Common myeloid progenitor, CD34-positive (primary cell): ENCODE data around the gene ABCC10.
"Not testable (repeated sequence)": the region's sequence is repeated elsewhere in the genome, so short reads cannot be mapped to it uniquely, and the experiment has no call there.

ENCODE experiments used
- CTCF ChIA-PET: fragments of 350-600 bp; sonication (Branson Sonifier 250); formaldehyde crosslinking; loops from one replicate; lab custom pipeline; 2021; ENCODE audit warnings: antibody characterized with exemption; lab: Charles Lee
- POLR2A ChIA-PET: fragments of 350-600 bp; sonication (Branson Sonifier 250); formaldehyde crosslinking; loops from one replicate; lab custom pipeline; 2021; ENCODE audit warnings: antibody characterized with exemption; lab: Charles Lee
- DNase-seq, 3 donors: peaks; one replicate each; pipeline versions ENCODE4 v3.0.0 to v3.0.0-alpha.2; 2013
- H3K27ac ChIP-seq, 2 experiments: 1 replicate in 1 of 2; 2 replicates in 1 of 2; pipeline ENCODE4 v1.7.0; 2013; ENCODE audit warnings: inconsistent platforms in 2 of 2, low read length in 2 of 2, mild to moderate bottlenecking in 2 of 2, low read depth in 1 of 2, moderate library complexity in 1 of 2; ENCODE audit not compliant: severe bottlenecking in 2 of 2, insufficient read depth in 1 of 2, poor library complexity in 1 of 2
- H3K27me3 ChIP-seq, 5 experiments: replicated peaks in 2 of 5; 1 replicate in 3 of 5; 2 replicates in 2 of 5; pipeline versions ENCODE4 v1.6.1 to v1.7.0; 2013; ENCODE audit warnings: low read length in 4 of 5, mild to moderate bottlenecking in 2 of 5, moderate library complexity in 2 of 5, inconsistent platforms in 1 of 5; ENCODE audit not compliant: insufficient read depth in 5 of 5, control insufficient read depth in 4 of 5
- H3K36me3 ChIP-seq, 4 experiments: 1 replicate in 2 of 4; 2 replicates in 2 of 4; pipeline versions ENCODE4 v1.6.1 to v1.7.0; 2013; ENCODE audit warnings: low read length in 3 of 4, control low read depth in 1 of 4, mild to moderate bottlenecking in 1 of 4; ENCODE audit not compliant: control insufficient read depth in 4 of 4, insufficient read depth in 4 of 4
- H3K4me1 ChIP-seq, 4 experiments: 1 replicate in 3 of 4; 2 replicates in 1 of 4; pipeline versions ENCODE4 v1.6.1 to v1.7.1; 2013; ENCODE audit warnings: low read length in 3 of 4, mild to moderate bottlenecking in 3 of 4, control low read depth in 1 of 4, inconsistent platforms in 1 of 4, moderate library complexity in 1 of 4; ENCODE audit not compliant: control insufficient read depth in 4 of 4, insufficient read depth in 4 of 4; ENCODE audit errors: control extremely low read depth in 1 of 4
- H3K4me3 ChIP-seq, 7 experiments: 1 replicate in 4 of 7; 2 replicates in 3 of 7; pipeline versions ENCODE4 v1.5.1 to v1.7.0; 2013; ENCODE audit warnings: mild to moderate bottlenecking in 7 of 7, low read length in 6 of 7, moderate library complexity in 6 of 7, inconsistent platforms in 2 of 7, low read depth in 2 of 7, control low read depth in 1 of 7; ENCODE audit not compliant: insufficient read depth in 4 of 7, control insufficient read depth in 1 of 7; ENCODE audit errors: extremely low read depth in 1 of 7
- H3K9me3 ChIP-seq, 5 experiments: 1 replicate in 4 of 5; 2 replicates in 1 of 5; pipeline versions ENCODE4 v1.6.1 to v1.7.1; 2013; ENCODE audit warnings: low read length in 4 of 5, mild to moderate bottlenecking in 2 of 5, inconsistent platforms in 1 of 5, low read depth in 1 of 5, moderate library complexity in 1 of 5; ENCODE audit not compliant: control insufficient read depth in 4 of 5, insufficient read depth in 2 of 5; ENCODE audit errors: control extremely low read depth in 1 of 5
- WGBS: methylation state at CpG from one replicate; pipeline ENCODE4 v1.1.5; 2013; ENCODE audit not compliant: insufficient coverage; 5-methylcytosine and 5-hydroxymethylcytosine counted together

The ABCC10 gene

GRCh38 chr6:43495409-43495941 is 68.1 kb downstream of the ABCC10 start:
- ChIA-PET POLR2A (no interaction called here), CTCF (interaction anchor here (0.7 to 8.9 kb wide), 9 partner anchors 8 to 134 kb away, joined by 3 to 64 read pairs (median 4); partner anchors contain the start of gene DLK2)
- Histone ChIP-seq H3K27me3 (no peaks in the 10 kb centered on the region), H3K27ac (no peak overlapping the region), H3K36me3 (peaks cover 10 to 44% (median 30%) of the 10 kb centered on the region in 4 experiments), H3K4me3 (no peak overlapping the region), H3K9me3 (no peaks in the 10 kb centered on the region), H3K4me1 (peaks cover 0 to 7% (median 6%) of the 10 kb centered on the region in 4 experiments)
- no peak for DNase-seq
- 56% methylated on average over 2 of the region's 4 CpGs for WGBS

- ChIA-PET CTCF (interaction anchor here (1.3 to 8.9 kb wide), 3 partner anchors 9 to 232 kb away, joined by 3 to 64 read pairs (median 4); no protein-coding TSS in a partner anchor), POLR2A (no interaction called here)
- Histone ChIP-seq H3K9me3 (no peaks in the 10 kb centered on the region), H3K27me3 (no peaks in the 10 kb centered on the region), H3K4me3 (no peak overlapping the region), H3K36me3 (peaks cover 10 to 54% (median 39%) of the 10 kb centered on the region in 4 experiments), H3K4me1 (peaks cover 0 to 7% (median 6%) of the 10 kb centered on the region in 4 experiments), H3K27ac (no peak overlapping the region)
- peak in 1 of 3 donors; percentile 24 for DNase-seq
- WGBS = 88% methylated on average over 13 of the region's 18 CpGs
Measured at GRCh38 chr6:43496370-43497128, 69.2 kb downstream of the ABCC10 start.

GRCh38 chr6:43497129-43497396 is 69.7 kb downstream of the ABCC10 start:
- no peak for DNase-seq
- no peaks in the 10 kb centered on the region for H3K9me3 ChIP-seq
- CTCF ChIA-PET = interaction anchor here (1.4 to 8.9 kb wide), 2 partner anchors 9 to 233 kb away, joined by 4 to 64 read pairs; no protein-coding TSS in a partner anchor
- no peak overlapping the region for H3K4me3 ChIP-seq
- H3K36me3 ChIP-seq = peaks cover 10 to 54% (median 38%) of the 10 kb centered on the region in 4 experiments
- no peaks in the 10 kb centered on the region for H3K27me3 ChIP-seq
- no peak overlapping the region for H3K27ac ChIP-seq
- peaks cover 0 to 7% (median 6%) of the 10 kb centered on the region in 4 experiments for H3K4me1 ChIP-seq
- 98% methylated on average over 4 of the region's 6 CpGs for WGBS
- POLR2A ChIA-PET = interaction anchor here (1.2 kb wide), 1 partner anchor 108 kb away, joined by 3 read pairs; no protein-coding TSS in a partner anchor

- ChIA-PET CTCF (interaction anchor here (1.4 to 8.9 kb wide), 3 partner anchors 9 to 45 kb away, joined by 3 to 64 read pairs (median 7); no protein-coding TSS in a partner anchor), POLR2A (interaction anchor here (1.2 kb wide), 1 partner anchor 108 kb away, joined by 3 read pairs; no protein-coding TSS in a partner anchor)
- H3K36me3 ChIP-seq = peaks cover 10 to 57% (median 44%) of the 10 kb centered on the region in 4 experiments
Measured at GRCh38 chr6:43497689-43498088, 70.3 kb downstream of the ABCC10 start.

GRCh38 chr6:43498291-43498690 is 71.0 kb downstream of the ABCC10 start:
- peaks cover 10 to 63% (median 50%) of the 10 kb centered on the region in 4 experiments for H3K36me3 ChIP-seq
- DNase-seq, H3K4me1 ChIP-seq, H3K9me3 ChIP-seq, H3K27me3 ChIP-seq, H3K27ac ChIP-seq, H3K4me3 ChIP-seq: not testable (repeated sequence)
- WGBS = 95% methylated on average over 5 of the region's 5 CpGs
- ChIA-PET POLR2A (interaction anchor here (1.2 kb wide), 1 partner anchor 109 kb away, joined by 3 read pairs; no protein-coding TSS in a partner anchor), CTCF (interaction anchor here (0.6 to 8.9 kb wide), 5 partner anchors 8 to 232 kb away, joined by 3 to 64 read pairs (median 3); no protein-coding TSS in a partner anchor)

More at GRCh38 chr6:43497689-43498088, 70.3 kb downstream of the ABCC10 start:
- no peak for DNase-seq
- peaks cover 0 to 7% (median 6%) of the 10 kb centered on the region in 4 experiments for H3K4me1 ChIP-seq
- 96% methylated on average over 10 of the region's 12 CpGs for whole genome bisulfite sequencing
- H3K27me3 ChIP-seq = no peaks in the 10 kb centered on the region
- no peaks in the 10 kb centered on the region for H3K9me3 ChIP-seq
- H3K4me3 ChIP-seq = no peak overlapping the region
- no peak overlapping the region for H3K27ac ChIP-seq

- H3K9me3 ChIP-seq = no peaks in the 10 kb centered on the region
- H3K4me3 ChIP-seq = no peak overlapping the region
- no peaks in the 10 kb centered on the region for H3K27me3 ChIP-seq
- WGBS = 98% methylated on average over 11 of the region's 12 CpGs
- peaks cover 0 to 7% (median 6%) of the 10 kb centered on the region in 4 experiments for H3K4me1 ChIP-seq
- ChIA-PET CTCF (interaction anchor here (0.6 to 8.9 kb wide), 5 partner anchors 7 to 233 kb away, joined by 3 to 64 read pairs (median 3); no protein-coding TSS in a partner anchor), POLR2A (interaction anchor here (0.8 kb wide), 1 partner anchor 181 kb away, joined by 5 read pairs; no protein-coding TSS in a partner anchor)
- no peak for DNase-seq
- peaks cover 10 to 62% (median 55%) of the 10 kb centered on the region in 4 experiments for H3K36me3 ChIP-seq
- no peak overlapping the region for H3K27ac ChIP-seq
Measured at GRCh38 chr6:43499028-43499815, 71.9 kb downstream of the ABCC10 start.
